PC-3 (cell line): Measurements from ENCODE around the gene USP48.

Source experiments
- EZH2 ChIP-seq: fragments of 300-600 bp; sonication (generic); IDR thresholded peaks from one replicate; pipeline ENCODE4 v1.6.1; 2017; ENCODE audit warnings: antibody characterized with exemption, mild to moderate bottlenecking, low read length; ENCODE audit not compliant: unreplicated experiment
- EZH2phosphoT487 ChIP-seq: fragments of 300-600 bp; sonication (generic); IDR thresholded peaks from 2 replicates; pipeline ENCODE4 v1.6.1; 2018; ENCODE audit warnings: mild to moderate bottlenecking, antibody characterized with exemption, low read length, borderline replicate concordance
- TF ChIP-seq, protein P1 (sequence below): fragments of 300-600 bp; sonication (generic); conservative IDR thresholded peaks from 2 replicates; pipeline ENCODE4 v1.5.1; 2017; ENCODE audit warnings: antibody characterized with exemption, low read depth, mild to moderate bottlenecking, low read length

DNA sequence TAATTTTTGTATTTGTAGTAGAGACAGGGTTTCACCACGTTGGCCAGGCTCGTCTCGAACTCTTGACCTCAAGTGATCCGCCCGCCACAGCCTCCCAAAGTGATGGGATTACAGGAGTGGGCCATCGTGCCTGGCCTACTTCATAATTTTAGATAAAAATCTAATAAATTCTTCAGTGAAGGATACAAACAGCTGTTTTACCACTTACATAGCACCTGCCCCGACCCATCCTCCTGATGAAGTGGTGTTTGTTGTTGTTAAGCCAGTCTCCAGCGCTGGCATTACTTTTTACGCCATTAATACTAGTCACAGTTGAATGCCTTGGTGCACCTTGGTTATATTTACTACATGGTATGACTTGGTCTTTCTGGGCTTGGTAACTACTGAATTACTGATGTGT lies 101.5 kb downstream of the USP48 start:
- TF ChIP-seq, protein P1, sequence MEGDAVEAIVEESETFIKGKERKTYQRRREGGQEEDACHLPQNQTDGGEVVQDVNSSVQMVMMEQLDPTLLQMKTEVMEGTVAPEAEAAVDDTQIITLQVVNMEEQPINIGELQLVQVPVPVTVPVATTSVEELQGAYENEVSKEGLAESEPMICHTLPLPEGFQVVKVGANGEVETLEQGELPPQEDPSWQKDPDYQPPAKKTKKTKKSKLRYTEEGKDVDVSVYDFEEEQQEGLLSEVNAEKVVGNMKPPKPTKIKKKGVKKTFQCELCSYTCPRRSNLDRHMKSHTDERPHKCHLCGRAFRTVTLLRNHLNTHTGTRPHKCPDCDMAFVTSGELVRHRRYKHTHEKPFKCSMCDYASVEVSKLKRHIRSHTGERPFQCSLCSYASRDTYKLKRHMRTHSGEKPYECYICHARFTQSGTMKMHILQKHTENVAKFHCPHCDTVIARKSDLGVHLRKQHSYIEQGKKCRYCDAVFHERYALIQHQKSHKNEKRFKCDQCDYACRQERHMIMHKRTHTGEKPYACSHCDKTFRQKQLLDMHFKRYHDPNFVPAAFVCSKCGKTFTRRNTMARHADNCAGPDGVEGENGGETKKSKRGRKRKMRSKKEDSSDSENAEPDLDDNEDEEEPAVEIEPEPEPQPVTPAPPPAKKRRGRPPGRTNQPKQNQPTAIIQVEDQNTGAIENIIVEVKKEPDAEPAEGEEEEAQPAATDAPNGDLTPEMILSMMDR: no peak
- no peak for TF ChIP-seq EZH2phosphoT487
- TF ChIP-seq EZH2: no peak
